Ishikawa (cell line): ENCODE data around the gene KLHL35.

ENCODE experiments used
- FOXM1 ChIP-seq: IDR thresholded peaks from 2 replicates; pipeline ENCODE4 v1.6.1; 2012; ENCODE audit warnings: low read depth, borderline replicate concordance
- TF ChIP-seq, protein P1 (sequence below): IDR thresholded peaks from 2 replicates; pipeline ENCODE4 v1.6.1; 2012; ENCODE audit warnings: low read depth, mild to moderate bottlenecking
- TF ChIP-seq, protein P2 (sequence below): IDR thresholded peaks from 2 replicates; pipeline ENCODE4 v1.6.1; 2012

DNA sequence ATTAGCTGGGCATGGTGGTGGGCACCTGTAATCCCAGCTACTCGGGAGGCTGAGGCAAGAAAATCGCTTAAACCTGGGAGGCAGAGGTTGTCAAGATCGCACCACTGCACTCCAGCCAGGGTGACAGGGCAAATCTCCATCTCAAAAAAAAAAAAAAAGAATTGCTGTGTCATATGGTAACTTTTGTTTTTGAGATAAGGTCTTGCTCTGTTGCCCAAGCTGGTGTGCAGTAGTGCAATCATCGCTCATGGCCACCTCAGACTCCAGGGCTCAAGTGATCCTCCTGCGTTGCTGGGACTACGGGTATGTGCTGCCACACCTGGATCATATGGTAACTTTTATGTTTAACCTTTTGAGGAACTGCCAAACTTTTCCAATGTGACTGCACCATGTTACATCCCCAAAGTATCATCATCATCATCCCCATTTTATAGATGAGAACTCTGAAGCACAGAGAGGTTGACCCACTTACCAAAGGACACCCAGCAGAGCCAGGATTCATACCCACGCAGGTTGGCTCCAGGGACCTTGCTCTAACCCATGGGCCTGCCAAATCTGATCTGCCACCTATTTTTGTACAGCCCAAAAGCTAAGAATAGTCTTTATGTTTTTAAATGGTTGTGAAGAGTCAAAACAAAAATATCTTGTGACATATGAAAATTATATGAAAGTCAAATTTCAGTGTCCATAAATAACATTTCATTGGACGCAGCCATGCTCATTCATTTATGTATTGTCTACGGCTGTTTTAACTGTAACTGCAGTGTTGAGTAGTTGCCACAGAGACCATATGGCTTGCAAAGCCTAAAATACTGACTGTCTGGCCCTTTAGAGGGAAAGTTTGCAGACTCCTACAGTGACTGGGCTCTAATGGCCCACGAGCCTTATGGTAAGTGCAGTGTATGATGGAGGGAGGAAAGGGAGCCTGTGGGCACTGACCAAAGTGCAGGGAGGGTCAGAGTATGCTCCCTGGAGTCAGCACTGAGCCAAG, 47.5 kb upstream of the KLHL35 start:
- TF ChIP-seq FOXM1, result no peak
- TF ChIP-seq, protein P1, sequence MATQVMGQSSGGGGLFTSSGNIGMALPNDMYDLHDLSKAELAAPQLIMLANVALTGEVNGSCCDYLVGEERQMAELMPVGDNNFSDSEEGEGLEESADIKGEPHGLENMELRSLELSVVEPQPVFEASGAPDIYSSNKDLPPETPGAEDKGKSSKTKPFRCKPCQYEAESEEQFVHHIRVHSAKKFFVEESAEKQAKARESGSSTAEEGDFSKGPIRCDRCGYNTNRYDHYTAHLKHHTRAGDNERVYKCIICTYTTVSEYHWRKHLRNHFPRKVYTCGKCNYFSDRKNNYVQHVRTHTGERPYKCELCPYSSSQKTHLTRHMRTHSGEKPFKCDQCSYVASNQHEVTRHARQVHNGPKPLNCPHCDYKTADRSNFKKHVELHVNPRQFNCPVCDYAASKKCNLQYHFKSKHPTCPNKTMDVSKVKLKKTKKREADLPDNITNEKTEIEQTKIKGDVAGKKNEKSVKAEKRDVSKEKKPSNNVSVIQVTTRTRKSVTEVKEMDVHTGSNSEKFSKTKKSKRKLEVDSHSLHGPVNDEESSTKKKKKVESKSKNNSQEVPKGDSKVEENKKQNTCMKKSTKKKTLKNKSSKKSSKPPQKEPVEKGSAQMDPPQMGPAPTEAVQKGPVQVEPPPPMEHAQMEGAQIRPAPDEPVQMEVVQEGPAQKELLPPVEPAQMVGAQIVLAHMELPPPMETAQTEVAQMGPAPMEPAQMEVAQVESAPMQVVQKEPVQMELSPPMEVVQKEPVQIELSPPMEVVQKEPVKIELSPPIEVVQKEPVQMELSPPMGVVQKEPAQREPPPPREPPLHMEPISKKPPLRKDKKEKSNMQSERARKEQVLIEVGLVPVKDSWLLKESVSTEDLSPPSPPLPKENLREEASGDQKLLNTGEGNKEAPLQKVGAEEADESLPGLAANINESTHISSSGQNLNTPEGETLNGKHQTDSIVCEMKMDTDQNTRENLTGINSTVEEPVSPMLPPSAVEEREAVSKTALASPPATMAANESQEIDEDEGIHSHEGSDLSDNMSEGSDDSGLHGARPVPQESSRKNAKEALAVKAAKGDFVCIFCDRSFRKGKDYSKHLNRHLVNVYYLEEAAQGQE, result no peak
- TF ChIP-seq, protein P2, sequence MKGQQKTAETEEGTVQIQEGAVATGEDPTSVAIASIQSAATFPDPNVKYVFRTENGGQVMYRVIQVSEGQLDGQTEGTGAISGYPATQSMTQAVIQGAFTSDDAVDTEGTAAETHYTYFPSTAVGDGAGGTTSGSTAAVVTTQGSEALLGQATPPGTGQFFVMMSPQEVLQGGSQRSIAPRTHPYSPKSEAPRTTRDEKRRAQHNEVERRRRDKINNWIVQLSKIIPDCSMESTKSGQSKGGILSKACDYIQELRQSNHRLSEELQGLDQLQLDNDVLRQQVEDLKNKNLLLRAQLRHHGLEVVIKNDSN, result no peak
